HG02798 (cell line): ENCODE results near the gene AQP7.
"Not testable (repeated sequence)": the region's sequence is repeated elsewhere in the genome, so short reads cannot be mapped to it uniquely, and the experiment has no call there.

Source experiments
- ATAC-seq: cut with Tn5 transposase; IDR thresholded peaks from one replicate; pipeline ENCODE4 v1.9.1; 2021; ENCODE audit warnings: mild to moderate bottlenecking; ENCODE audit not compliant: unreplicated experiment, poor library complexity

AQP7 gene

GRCh38 chr9:33434317-33435105 is 32.1 kb upstream of the AQP7 start:
- no peak for ATAC-seq

GRCh38 chr9:33433871-33434270 is 31.5 kb upstream of the AQP7 start:
- ATAC-seq, result no peak

- ATAC-seq, result no peak
Measured at GRCh38 chr9:33431420-33431819, 29.1 kb upstream of the AQP7 start.

- no peak for ATAC-seq
Measured at GRCh38 chr9:33430942-33431341, 28.6 kb upstream of the AQP7 start.

GRCh38 chr9:33429256-33429985 is 27.1 kb upstream of the AQP7 start:
- no peak for ATAC-seq

- no peak for ATAC-seq
Measured at GRCh38 chr9:33426843-33427293, 24.5 kb upstream of the AQP7 start.

- no peak for ATAC-seq
Measured at GRCh38 chr9:33425128-33425533, 22.8 kb upstream of the AQP7 start.

GRCh38 chr9:33424492-33424891 is 22.1 kb upstream of the AQP7 start:
- not testable (repeated sequence) for ATAC-seq

GRCh38 chr9:33424043-33424442 is 21.7 kb upstream of the AQP7 start:
- ATAC-seq, result not testable (repeated sequence)

GRCh38 chr9:33419708-33420303 is 17.4 kb upstream of the AQP7 start:
- ATAC-seq, result no peak

GRCh38 chr9:33418090-33418489 is 15.7 kb upstream of the AQP7 start:
- no peak for ATAC-seq

- ATAC-seq, result no peak
Measured at GRCh38 chr9:33416996-33417395, 14.6 kb upstream of the AQP7 start.

- peak; percentile 75 for ATAC-seq
Measured at GRCh38 chr9:33415501-33416038, 13.2 kb upstream of the AQP7 start.

- no peak for ATAC-seq
Measured at GRCh38 chr9:33414889-33415500, 12.6 kb upstream of the AQP7 start.

- ATAC-seq, result no peak
Measured at GRCh38 chr9:33414268-33414667, 11.9 kb upstream of the AQP7 start.

GRCh38 chr9:33408087-33408486 is 5.7 kb upstream of the AQP7 start:
- no peak for ATAC-seq

- no peak for ATAC-seq
Measured at GRCh38 chr9:33407061-33407460, 4.7 kb upstream of the AQP7 start.

- ATAC-seq, result no peak
Measured at GRCh38 chr9:33404788-33405362, 2.5 kb upstream of the AQP7 start.

- no peak for ATAC-seq
Measured at GRCh38 chr9:33403941-33404787, 1.8 kb upstream of the AQP7 start.
